Stimulated activated CD8-positive, alpha-beta memory T cell treated with anti-CD3 and anti-CD28 coated beads, Interleukin-12 subunit alpha, Interleukin-12 subunit beta, amount 100 ng/mL, for 24 hours (primary cell): ENCODE results near the gene AEBP1.

Experiments used
- DNase-seq: peaks from one replicate; pipeline ENCODE4 v3.0.0-alpha.2; 2020; ENCODE audit errors: extremely low read depth

AEBP1 gene

GRCh38 chr7:44103923-44104859, at the start of gene AEBP1:
Gene AEBP1, plus strand, starts transcription at chr7:44104345. Its CDS starts 321 bp downstream, at chr7:44104666.
- no peak for DNase-seq

- DNase-seq, result no peak
Observed at GRCh38 chr7:44056681-44057080, 47.5 kb upstream of the AEBP1 start.

GRCh38 chr7:44057181-44057848, 46.8 kb upstream of the AEBP1 start:
- DNase-seq, result no peak

GRCh38 chr7:44057849-44058758, 46.0 kb upstream of the AEBP1 start:
- no peak for DNase-seq

- DNase-seq, result no peak
Observed at GRCh38 chr7:44058759-44059218, 45.4 kb upstream of the AEBP1 start.

- no peak for DNase-seq
Observed at GRCh38 chr7:44059219-44060090, 44.7 kb upstream of the AEBP1 start.

- DNase-seq, result no peak
Observed at GRCh38 chr7:44060091-44060947, 43.8 kb upstream of the AEBP1 start.

- DNase-seq, result no peak
Observed at GRCh38 chr7:44060948-44061644, 43.0 kb upstream of the AEBP1 start.

GRCh38 chr7:44061645-44062179, 42.4 kb upstream of the AEBP1 start:
- no peak for DNase-seq

- no peak for DNase-seq
Observed at GRCh38 chr7:44062180-44062902, 41.8 kb upstream of the AEBP1 start.

GRCh38 chr7:44062903-44063295, 41.2 kb upstream of the AEBP1 start:
- no peak for DNase-seq

- no peak for DNase-seq
Observed at GRCh38 chr7:44063547-44063893, 40.6 kb upstream of the AEBP1 start.

GRCh38 chr7:44063894-44064651, 40.1 kb upstream of the AEBP1 start:
- no peak for DNase-seq

GRCh38 chr7:44064791-44065430, 39.2 kb upstream of the AEBP1 start:
- DNase-seq, result no peak

GRCh38 chr7:44065431-44066110, 38.6 kb upstream of the AEBP1 start, which contains the start of gene PGAM2:
Gene PGAM2, minus strand, starts transcription at chr7:44065567. Its CDS starts 38 bp downstream, at chr7:44065529.
- no peak for DNase-seq

- no peak for DNase-seq
Observed at GRCh38 chr7:44066111-44066460, 38.1 kb upstream of the AEBP1 start.
